Measurements from ENCODE around the gene BCAS1. TPM values are rescaled to one million over a fixed set of nuclear protein-coding genes. Genes with fewer than 3 reads are reported as not detected.
A peak's percentile ranks its signal among the peaks of the same experiment; 100 is the strongest.

BCAS1 gene
- total RNA-seq, 1 donor from 2014 or later = 10.7 TPM

DNA sequence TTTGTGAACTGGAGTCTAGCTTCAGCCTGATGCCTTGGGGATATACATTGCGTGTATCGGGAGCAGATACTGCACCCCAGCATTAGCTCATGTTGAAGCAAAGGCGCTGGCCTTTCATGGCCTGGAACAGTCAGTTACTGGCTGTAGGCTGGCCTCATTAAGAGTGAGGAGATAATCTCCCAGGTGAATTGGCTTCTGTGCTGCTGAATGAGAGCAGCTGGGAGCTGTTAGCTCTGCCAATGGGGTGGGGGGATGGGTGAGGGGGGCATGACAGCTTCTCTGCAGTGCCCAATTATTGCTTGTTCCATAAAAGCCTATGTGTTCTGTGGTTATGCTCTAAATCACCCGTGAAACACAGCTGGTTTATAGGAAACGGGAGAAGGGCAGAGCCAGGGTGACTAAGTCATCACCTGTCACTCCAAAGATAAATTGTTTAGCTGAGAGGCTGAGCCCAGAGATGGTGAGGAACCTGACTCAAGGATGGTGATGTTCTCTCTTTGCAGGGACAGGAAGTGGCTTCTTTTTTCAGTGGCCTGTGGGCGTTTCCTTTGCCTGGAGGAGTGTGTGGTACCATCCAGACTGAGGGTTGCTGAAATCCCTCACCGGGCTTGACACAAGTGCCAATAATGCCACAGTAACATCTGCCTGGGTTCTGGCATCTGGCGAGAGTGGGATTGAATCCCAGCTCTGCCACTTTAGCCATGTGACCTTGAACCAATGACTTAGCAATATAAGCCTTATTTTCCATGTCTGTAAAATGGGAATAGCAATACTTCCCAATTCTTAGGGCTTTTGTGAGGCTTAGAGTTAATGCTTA, 170.8 kb downstream of the BCAS1 start:
- no peaks in the 10 kb centered on the region for H3K27me3 Mint-ChIP-seq
- H3K4me3 Mint-ChIP-seq = no peak overlapping the region
- TF ChIP-seq, protein P1, sequence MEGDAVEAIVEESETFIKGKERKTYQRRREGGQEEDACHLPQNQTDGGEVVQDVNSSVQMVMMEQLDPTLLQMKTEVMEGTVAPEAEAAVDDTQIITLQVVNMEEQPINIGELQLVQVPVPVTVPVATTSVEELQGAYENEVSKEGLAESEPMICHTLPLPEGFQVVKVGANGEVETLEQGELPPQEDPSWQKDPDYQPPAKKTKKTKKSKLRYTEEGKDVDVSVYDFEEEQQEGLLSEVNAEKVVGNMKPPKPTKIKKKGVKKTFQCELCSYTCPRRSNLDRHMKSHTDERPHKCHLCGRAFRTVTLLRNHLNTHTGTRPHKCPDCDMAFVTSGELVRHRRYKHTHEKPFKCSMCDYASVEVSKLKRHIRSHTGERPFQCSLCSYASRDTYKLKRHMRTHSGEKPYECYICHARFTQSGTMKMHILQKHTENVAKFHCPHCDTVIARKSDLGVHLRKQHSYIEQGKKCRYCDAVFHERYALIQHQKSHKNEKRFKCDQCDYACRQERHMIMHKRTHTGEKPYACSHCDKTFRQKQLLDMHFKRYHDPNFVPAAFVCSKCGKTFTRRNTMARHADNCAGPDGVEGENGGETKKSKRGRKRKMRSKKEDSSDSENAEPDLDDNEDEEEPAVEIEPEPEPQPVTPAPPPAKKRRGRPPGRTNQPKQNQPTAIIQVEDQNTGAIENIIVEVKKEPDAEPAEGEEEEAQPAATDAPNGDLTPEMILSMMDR (conservative IDR thresholded peaks at IDR 0.05) = no peak
- H3K27ac Mint-ChIP-seq = peak overlapping the region; percentile 61
- H3K9me3 Mint-ChIP-seq = no peaks in the 10 kb centered on the region
- DNase-seq (ENCODE audit: extremely low spot score, unreplicated experiment) = no peak
- H3K4me1 Mint-ChIP-seq (ENCODE audit: unreplicated experiment) = peaks cover 35% of the 10 kb centered on the region
- H3K36me3 Mint-ChIP-seq = no peaks in the 10 kb centered on the region

DNA sequence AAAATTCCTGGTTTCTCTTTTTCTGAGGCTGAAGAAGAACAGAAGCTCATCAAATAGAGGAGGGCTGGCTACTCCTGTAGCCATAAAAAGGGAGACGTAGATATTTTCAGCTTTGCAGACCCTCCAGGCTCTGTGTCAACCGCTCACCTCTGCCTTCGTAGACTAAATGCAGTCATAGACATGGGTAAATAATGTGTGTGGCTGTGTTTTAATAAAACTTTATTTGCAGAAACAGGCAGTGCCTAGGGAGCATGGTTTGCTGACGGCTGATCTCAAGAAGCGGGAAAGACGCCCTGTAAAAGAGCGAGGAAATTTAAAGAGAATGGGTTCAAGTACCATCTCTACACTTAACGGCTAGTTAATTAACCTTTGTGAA, 171.8 kb downstream of the BCAS1 start:
- H3K27ac Mint-ChIP-seq = no peak overlapping the region
- no peaks in the 10 kb centered on the region for H3K9me3 Mint-ChIP-seq
- H3K36me3 Mint-ChIP-seq = no peaks in the 10 kb centered on the region
- no peak for DNase-seq (ENCODE audit: extremely low spot score, unreplicated experiment)
- H3K27me3 Mint-ChIP-seq = no peaks in the 10 kb centered on the region
- H3K4me3 Mint-ChIP-seq = no peak overlapping the region
- peaks cover 36% of the 10 kb centered on the region for H3K4me1 Mint-ChIP-seq (ENCODE audit: unreplicated experiment)
- TF ChIP-seq, protein P1 (conservative IDR thresholded peaks at IDR 0.05) = no peak

DNA sequence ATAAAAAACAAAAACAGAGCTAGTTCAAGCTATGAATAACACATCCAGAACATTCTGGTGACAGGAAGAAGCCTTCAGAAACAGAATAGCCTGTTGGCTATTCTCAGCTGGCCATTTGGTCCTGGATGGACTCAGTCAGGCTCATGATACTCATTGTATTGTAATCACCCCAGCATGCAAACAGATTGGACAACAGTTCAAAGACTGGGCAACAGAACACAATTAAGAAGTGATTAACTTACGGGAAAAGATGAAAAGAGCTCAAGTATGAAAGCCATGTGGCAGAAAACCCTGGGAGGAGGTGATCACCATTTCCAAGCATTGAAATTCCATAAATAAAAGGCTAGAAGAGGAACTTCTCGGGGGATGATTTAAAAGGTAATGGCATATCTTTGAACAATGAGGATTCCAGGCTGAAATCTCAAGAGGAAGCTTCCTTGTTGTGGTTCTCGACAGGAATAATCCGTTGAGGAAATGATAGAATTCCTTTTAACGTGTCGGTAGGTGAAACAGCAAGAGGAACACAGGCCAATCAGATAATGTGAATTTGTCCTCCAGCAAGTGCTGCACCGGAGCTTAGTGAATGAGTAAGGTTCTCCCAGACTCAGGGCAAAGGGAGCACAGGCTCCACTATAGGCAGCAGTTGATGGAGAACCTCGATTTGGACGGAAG, 172.4 kb downstream of the BCAS1 start:
- peaks cover 41% of the 10 kb centered on the region for H3K4me1 Mint-ChIP-seq (ENCODE audit: unreplicated experiment)
- H3K9me3 Mint-ChIP-seq = peaks cover under 1% of the 10 kb centered on the region
- DNase-seq (ENCODE audit: extremely low spot score, unreplicated experiment) = no peak
- no peak overlapping the region for H3K27ac Mint-ChIP-seq
- TF ChIP-seq, protein P1 (conservative IDR thresholded peaks at IDR 0.05) = no peak
- H3K4me3 Mint-ChIP-seq = no peak overlapping the region
- H3K27me3 Mint-ChIP-seq = no peaks in the 10 kb centered on the region
- no peaks in the 10 kb centered on the region for H3K36me3 Mint-ChIP-seq

DNA sequence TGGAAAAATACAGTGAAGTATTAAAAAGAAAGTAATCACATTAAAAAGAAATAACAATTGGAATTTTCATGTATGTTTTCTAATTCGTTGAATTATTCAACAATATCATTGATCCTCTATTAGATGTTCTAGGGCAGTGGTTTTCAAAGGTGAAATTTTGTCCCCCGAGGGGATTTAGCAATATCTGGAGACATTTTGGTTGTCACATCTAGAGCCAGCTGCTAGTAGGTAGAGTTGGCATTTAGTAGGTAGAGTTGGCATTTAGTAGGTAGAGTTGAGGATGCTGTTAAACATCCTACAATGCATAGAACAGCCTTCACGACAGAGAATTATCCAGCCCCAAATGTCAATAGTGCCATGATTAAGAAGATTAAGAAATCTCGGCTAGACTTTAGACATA, 173.7 kb downstream of the BCAS1 start:
- Mint-ChIP-seq H3K27ac (no peak overlapping the region), H3K27me3 (no peaks in the 10 kb centered on the region), H3K9me3 (peaks cover 5% of the 10 kb centered on the region), H3K4me3 (no peak overlapping the region), H3K36me3 (no peaks in the 10 kb centered on the region), H3K4me1 (ENCODE audit: unreplicated experiment) (peaks cover 38% of the 10 kb centered on the region)
- TF ChIP-seq, protein P1 (conservative IDR thresholded peaks at IDR 0.05) = no peak
- DNase-seq (ENCODE audit: extremely low spot score, unreplicated experiment) = no peak

DNA sequence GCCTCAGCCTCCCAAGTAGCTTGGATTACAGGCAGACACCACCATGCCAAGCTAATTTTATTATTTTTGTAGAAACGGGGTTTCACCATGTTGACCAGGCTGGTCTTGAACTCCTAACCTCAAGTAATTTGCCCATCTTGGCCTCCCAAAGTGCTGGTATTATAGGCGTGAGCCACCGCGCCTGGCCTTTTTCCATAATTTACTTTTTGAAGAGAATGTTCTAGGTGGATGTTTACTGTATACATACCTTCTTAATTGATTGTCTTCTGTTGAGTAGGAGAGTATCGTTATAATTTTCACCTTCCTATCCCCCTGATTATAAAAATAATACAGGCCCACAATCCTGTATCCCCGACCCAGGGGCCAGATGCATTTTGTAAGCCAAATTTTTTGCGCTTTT, 174.4 kb downstream of the BCAS1 start:
- peaks cover 10% of the 10 kb centered on the region for H3K9me3 Mint-ChIP-seq
- no peaks in the 10 kb centered on the region for H3K27me3 Mint-ChIP-seq
- no peak overlapping the region for H3K27ac Mint-ChIP-seq
- TF ChIP-seq, protein P1 (conservative IDR thresholded peaks at IDR 0.05) = no peak
- no peak overlapping the region for H3K4me3 Mint-ChIP-seq
- no peaks in the 10 kb centered on the region for H3K36me3 Mint-ChIP-seq
- no peak for DNase-seq (ENCODE audit: extremely low spot score, unreplicated experiment)
- peaks cover 33% of the 10 kb centered on the region for H3K4me1 Mint-ChIP-seq (ENCODE audit: unreplicated experiment)
